ENCODE results near the gene SLC9C2.
"Not testable (repeated sequence)": the region's sequence is repeated elsewhere in the genome, so short reads cannot be mapped to it uniquely, and the experiment has no call there.

Gene SLC9C2

DNA sequence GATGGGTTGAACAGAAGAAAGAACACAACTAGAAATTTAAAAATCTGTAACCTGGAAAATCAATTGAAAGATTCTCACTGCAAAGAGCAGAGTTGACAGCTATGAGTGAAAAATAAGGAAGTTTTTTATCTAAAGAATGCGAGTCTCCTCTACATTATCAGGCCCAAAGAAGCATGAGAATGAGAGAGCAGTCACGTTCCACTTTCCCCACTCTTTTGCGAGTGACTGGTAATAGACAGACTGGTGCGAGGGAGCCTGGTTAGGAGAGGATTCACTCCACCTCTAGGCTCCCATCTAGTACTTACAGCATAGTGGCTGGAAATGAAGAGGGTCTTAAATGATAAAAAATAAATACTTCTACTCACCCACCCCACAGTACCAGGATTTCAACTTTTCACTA, 73.8 kb downstream of the SLC9C2 start:
- DNase-seq: no peak

GRCh38 chr1:173527151-173527826, 75.6 kb downstream of the SLC9C2 start:
- no peak for DNase-seq

- no peak for DNase-seq
These were observed 76.9 kb downstream of the SLC9C2 start for GRCh38 chr1:173525926-173526325.

DNA sequence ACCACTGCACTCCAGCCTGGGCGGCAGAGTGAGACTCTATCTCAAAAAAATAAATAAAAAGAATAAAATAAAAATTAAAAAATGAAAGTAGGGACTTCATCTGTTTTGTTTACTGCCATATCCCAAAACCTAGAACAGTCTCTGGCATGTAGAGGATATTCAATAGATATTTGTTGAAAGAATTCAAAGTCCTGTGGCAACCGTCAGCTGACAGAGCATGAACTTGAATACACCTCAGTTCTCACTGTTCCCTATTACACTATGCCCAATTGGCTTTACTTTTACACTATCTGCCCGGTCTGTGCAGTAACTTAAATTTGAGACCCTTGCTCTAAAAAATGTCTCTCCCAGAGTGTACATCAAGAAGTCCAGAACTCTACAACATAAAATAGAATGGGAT, 79.5 kb downstream of the SLC9C2 start:
- DNase-seq: no peak

- no peak for DNase-seq
These were observed 82.1 kb downstream of the SLC9C2 start for GRCh38 chr1:173520799-173521198.

DNA sequence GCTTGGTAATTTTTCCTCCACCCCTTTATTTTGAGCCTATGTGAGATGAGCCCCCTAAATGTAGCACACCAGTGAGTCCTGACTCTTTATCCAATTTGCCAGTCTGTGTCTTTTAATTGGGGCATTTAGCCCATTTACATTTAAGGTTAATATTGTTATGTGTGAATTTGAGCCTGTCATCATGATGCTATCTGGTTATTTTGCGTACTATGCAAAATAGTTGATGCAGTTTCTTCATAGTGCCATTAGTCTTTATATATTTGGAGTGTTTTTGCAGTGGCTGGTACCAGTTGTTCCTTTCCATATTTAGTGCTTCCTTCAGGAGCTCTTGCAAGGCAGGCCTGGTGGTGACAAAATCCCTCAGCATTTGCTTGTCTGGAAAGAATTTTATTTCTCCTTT, 88.4 kb downstream of the SLC9C2 start:
- DNase-seq: not testable (repeated sequence)

- DNase-seq: no peak
These were observed 93.1 kb downstream of the SLC9C2 start for GRCh38 chr1:173509797-173510196.

DNA sequence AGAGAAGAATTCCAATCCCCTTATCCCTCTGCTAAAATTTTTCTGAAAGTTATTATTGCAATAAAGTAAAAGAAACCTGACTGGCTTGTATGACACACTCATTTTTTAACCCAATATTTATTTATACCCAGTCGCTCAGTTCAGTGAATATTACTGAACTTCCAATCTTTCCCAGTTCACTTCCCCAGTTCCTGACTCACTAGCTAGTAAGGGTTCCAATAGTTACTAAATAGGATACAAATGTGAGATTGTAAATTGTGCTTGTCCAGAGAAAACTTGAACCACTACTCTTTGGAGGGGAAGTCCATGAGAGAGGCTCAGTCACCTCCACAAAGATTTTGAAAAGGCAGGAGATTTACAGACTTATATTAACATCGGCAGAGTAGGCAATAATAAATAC, 94.3 kb downstream of the SLC9C2 start:
- DNase-seq: no peak

- no peak for DNase-seq
These were observed 95.0 kb downstream of the SLC9C2 start for GRCh38 chr1:173507847-173508209.

DNA sequence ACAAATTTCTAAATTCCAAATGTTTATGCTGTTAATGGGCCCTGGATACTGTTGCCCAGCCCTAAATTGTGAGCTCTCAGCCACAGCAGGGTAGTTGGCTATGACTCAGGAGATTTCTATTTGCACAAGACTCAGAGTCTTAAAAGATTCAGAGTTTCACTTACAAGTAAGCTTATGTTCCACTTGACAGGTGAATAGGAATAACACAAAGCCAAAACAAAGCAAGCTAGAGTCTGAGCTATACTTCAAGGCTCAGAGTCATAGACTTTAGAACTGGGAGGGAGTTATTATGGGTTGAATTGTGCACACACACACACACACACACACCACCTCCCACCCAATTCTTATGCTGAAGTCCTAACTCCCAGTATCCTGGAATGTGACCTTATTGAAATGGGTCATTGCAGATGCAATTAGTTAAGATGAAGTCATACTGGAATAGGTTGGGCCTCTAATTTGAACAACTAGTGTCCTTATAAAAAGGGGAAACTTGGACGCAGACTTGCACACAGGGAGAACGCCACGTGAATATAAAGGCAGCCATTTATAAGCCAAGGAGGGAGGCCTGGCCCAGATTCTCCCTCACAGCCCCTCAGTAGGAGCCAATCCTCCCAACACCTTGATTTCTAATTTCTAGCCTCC, 95.5 kb downstream of the SLC9C2 start:
- no peak for DNase-seq

- no peak for DNase-seq
These were observed 96.4 kb downstream of the SLC9C2 start for GRCh38 chr1:173506437-173506836.

DNA sequence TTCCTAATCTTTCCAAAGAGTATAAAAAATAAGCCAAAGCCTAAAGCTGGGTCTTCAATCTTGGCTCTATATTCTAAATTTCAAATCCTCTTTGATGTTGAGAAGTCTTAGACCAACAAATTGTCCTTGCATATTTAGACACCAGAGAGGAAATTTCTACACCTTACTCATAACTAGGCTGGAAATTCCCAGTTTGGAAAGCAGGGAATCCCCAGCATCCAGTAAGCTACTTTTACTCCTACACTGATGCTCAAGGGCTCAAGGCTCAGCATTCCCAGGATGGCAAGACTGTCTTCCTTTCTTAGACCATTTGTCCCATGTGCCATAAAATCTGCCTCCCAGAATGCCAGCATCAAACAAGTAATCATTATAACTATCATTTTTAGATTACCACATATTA, 97.5 kb downstream of the SLC9C2 start:
- DNase-seq: no peak

DNA sequence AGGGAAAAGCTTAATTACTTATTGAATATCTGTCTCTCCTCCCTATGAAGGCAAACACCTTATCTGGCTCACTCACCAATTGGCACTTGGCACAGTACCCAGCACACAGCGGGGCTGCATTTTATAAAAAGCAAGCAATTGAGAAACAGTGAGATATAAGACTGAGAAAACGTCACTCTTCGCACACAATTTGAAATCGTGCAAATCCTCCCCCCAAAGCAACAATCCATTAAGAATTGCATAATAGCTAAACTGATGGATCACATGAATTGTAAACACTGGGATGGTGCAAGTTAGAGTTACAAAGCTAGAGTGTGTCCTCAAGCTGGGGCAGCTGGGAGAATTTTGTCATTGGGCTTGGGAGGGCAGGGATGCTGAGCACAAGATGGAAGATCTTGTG, 98.6 kb downstream of the SLC9C2 start:
- DNase-seq: no peak

GRCh38 chr1:173503391-173503790, 99.5 kb downstream of the SLC9C2 start:
- DNase-seq: no peak

DNA sequence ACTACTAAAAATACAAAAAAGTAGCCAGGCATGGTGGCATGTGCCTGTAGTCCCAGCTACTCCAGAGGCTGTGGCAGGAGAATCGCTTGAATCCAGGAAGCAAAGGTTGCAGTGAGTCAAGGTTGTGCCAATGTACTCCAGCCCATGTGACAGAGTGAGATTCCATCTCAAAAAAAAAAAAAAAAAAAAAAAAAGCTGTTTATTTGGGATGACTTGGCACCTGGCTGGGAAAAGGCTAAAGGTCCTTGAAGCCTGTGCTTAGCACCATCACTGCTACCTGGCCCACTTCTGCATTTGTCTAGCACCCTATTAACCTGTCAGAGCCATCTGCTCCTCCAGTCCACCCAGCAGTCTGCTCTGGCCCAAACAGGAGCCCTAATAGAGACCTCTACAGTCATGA, 100.8 kb downstream of the SLC9C2 start:
- no peak for DNase-seq

- DNase-seq: no peak
These were observed 103.1 kb downstream of the SLC9C2 start for GRCh38 chr1:173499729-173500128.

DNA sequence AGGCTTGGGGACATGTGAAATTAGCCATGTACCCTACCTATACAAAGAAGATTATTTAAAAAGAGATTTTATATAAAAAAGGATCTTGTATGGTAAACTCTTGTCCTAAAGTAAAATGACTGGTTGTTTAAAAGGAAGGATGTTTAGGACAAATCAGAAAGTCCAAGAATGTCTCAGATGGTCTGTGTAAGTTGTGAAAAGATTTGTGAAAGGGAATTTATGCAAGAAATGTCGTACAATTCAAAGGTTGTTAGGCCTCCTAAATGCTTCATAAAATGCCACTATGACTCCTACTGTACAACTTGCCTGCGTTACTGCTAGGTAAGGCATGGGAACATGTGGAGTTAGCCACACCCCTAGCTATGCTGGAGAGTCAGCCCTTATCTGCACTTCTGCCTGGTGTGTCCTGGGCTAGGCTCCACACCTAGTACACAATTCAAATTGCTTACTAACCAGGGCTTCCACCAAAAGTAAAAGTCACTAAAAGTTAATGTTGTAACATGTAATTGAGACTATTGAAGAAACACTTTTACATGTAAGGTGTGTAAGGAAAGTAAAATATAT, 106.0 kb downstream of the SLC9C2 start:
- no peak for DNase-seq

DNA sequence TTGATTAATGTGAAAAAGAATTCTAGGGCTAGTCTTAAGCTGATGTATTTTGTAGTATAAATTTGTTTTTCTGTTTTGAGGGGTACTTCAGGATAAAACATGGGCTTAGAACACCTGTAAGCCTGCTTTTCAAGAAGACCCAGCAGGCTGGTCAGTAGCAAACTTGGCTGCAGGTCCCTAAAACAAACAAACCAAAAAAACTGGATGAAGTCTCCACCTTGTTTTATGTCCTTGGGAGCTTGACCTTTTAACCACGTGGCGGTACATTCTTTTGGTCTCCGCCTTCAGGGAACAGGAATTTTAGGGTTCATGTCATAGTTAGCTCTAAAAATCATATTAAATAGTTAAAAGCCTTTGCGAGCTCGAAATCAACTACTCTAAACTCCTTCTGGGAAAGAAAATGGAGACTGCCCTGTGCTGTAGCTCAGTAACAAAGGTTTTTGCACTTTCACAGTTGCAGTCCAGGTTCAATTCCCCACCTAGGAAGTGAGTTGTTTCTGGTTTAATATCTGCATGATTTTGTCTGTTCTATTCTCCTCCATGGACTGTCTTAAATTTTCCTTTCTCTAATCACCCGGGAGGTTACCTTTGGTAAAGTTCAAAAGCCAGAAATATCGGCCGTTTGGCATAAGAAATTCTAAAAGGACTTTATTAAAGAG, 107.1 kb downstream of the SLC9C2 start:
- no peak for DNase-seq

DNA sequence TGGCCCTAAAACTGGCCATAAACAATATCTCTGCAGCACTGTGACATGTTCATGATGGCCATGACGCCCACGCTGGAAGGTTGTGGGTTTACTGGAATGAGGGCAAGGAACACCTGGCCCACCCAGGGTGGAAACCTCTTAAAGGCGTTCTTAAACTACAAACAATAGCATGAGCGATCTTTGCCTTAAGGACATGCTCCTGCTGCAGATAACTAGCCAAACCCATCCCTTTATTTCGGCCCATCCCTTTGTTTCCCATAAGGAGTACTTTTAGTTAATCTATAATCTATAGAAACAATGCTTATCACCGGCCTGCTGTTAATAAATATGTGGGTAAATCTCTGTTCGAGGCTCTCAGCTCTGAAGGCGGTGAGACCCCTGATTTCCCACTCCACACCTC, 109.7 kb downstream of the SLC9C2 start:
- not testable (repeated sequence) for DNase-seq

- no peak for DNase-seq
These were observed 111.4 kb downstream of the SLC9C2 start for GRCh38 chr1:173491508-173491907.

GRCh38 chr1:173489929-173490328, 112.9 kb downstream of the SLC9C2 start:
- DNase-seq: no peak

GRCh38 chr1:173489149-173489600, 113.7 kb downstream of the SLC9C2 start:
- DNase-seq: no peak

DNA sequence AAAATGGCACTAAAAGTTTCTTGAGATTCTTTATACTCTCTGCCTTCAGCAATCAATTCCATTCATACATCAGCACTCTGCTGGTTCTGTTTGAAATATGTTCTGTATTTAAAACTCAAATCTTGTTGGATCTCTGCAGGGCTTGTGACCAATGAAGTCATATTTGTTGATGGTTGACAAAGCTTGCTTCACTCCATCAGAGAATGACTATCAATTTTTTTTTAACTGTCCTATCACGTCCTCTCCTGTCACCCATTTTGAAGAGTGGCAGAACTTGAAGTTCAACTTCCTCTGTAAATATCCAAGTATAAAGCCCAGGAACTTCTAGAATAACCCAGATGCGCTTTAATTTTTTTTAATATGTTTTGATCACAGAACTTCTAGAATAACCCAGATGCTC, 114.9 kb downstream of the SLC9C2 start:
- no peak for DNase-seq

- DNase-seq: no peak
These were observed 117.5 kb downstream of the SLC9C2 start for GRCh38 chr1:173485401-173485800.
